ENCODE data around the gene TSPEAR. TPM values are rescaled to one million over a fixed set of nuclear protein-coding genes. Genes with fewer than 3 reads are reported as not detected.

Gene TSPEAR
- total and polyA plus RNA-seq, 2 donors (not counting 1 experiment from before 2014, with no cell fraction given) = not detected

GRCh38 chr21:44740742-44741141, 29.4 kb upstream of the TSPEAR start:
- CTCF ChIA-PET = interaction anchor here (0.5 kb wide), 1 partner anchor 385 kb away, joined by 3 read pairs; no protein-coding TSS in a partner anchor
- Histone ChIP-seq H3K9ac (ENCODE audit: low read length) (no peak overlapping the region), H3K27ac (ENCODE audit: low read length in 2 of 2) (no peak overlapping the region), H3K36me3 (replicated peaks in 1 of 2; ENCODE audit: control extremely low read depth in 1 of 2, control insufficient read depth in 1 of 2, extremely low read depth in 1 of 2, insufficient read depth in 2 of 2, low read length in 1 of 2) (no peaks in the 10 kb centered on the region), H4K20me1 (ENCODE audit: control insufficient read depth, insufficient read depth, low read length, poor library complexity, severe bottlenecking) (no peaks in the 10 kb centered on the region), H3K4me3 (ENCODE audit: control extremely low read depth in 1 of 5, extremely low read depth in 1 of 5, insufficient read depth in 1 of 5, low read depth in 2 of 5, low read length in 4 of 5) (no peak overlapping the region), H3K79me2 (ENCODE audit: control insufficient read depth, insufficient read depth, low read length) (no peaks in the 10 kb centered on the region), H3K4me2 (replicated peaks; ENCODE audit: low read depth, low read length, poor library complexity, severe bottlenecking) (no peak overlapping the region), H3K9me3 (ENCODE audit: control extremely low read depth in 1 of 3, control insufficient read depth in 2 of 3, insufficient read depth in 1 of 3, low read length in 2 of 3) (peaks cover 5 to 43% (median 22%) of the 10 kb centered on the region in 3 donors), H3K27me3 (replicated peaks in 1 of 4; ENCODE audit: control extremely low read depth in 1 of 4, control insufficient read depth in 3 of 4, insufficient read depth in 4 of 4, low read length in 3 of 4) (peaks cover 0 to 4% (median 0%) of the 10 kb centered on the region in 4 experiments), H3K4me1 (ENCODE audit: control insufficient read depth in 2 of 2, insufficient read depth in 2 of 2, low read length in 2 of 2) (no peaks in the 10 kb centered on the region), H2AFZ (ENCODE audit: insufficient read depth, low read depth, low read length, poor library complexity, severe bottlenecking) (no peak overlapping the region)
- TF ChIP-seq EZH2 (IDR thresholded peaks at IDR 0.05; ENCODE audit: borderline replicate concordance, insufficient read depth, low read depth, low read length, poor library complexity, severe bottlenecking) (no peak), CTCF (IDR thresholded peaks at IDR 0.05) (no peak)
- Mint-ChIP-seq H3K27ac (no peak overlapping the region), H3K27me3 (peaks cover 9% of the 10 kb centered on the region), H3K9me3 (ENCODE audit: insufficient read depth) (no peaks in the 10 kb centered on the region), H3K4me1 (no peaks in the 10 kb centered on the region), H3K4me3 (no peak overlapping the region)
- intact Hi-C loops (cut with micrococcal nuclease) = no loop called here
- POLR2A ChIA-PET = no interaction called here
- no peak for ATAC-seq (ENCODE audit: low read depth)
- 94% methylated on average over 6 of the region's 7 CpGs for WGBS (ENCODE audit: insufficient coverage)
- no peak for DNase-seq

GRCh38 chr21:44739316-44739715, 27.9 kb upstream of the TSPEAR start:
- no peak overlapping the region for H3K4me3 Mint-ChIP-seq

More at GRCh38 chr21:44739316-44739715, 27.9 kb upstream of the TSPEAR start:
- POLR2A ChIA-PET = no interaction called here
- Histone ChIP-seq H3K9ac (ENCODE audit: low read length) (no peak overlapping the region), H3K9me3 (ENCODE audit: control extremely low read depth in 1 of 3, control insufficient read depth in 2 of 3, insufficient read depth in 1 of 3, low read length in 2 of 3) (peaks cover 5 to 54% (median 22%) of the 10 kb centered on the region in 3 donors), H3K79me2 (ENCODE audit: control insufficient read depth, insufficient read depth, low read length) (no peaks in the 10 kb centered on the region), H3K27me3 (replicated peaks in 1 of 4; ENCODE audit: control extremely low read depth in 1 of 4, control insufficient read depth in 3 of 4, insufficient read depth in 4 of 4, low read length in 3 of 4) (peaks cover 0 to 4% (median 0%) of the 10 kb centered on the region in 4 experiments), H3K4me1 (ENCODE audit: control insufficient read depth in 2 of 2, insufficient read depth in 2 of 2, low read length in 2 of 2) (no peaks in the 10 kb centered on the region), H4K20me1 (ENCODE audit: control insufficient read depth, insufficient read depth, low read length, poor library complexity, severe bottlenecking) (no peaks in the 10 kb centered on the region), H3K27ac (ENCODE audit: low read length in 2 of 2) (no peak overlapping the region), H3K4me3 (ENCODE audit: control extremely low read depth in 1 of 5, extremely low read depth in 1 of 5, insufficient read depth in 1 of 5, low read depth in 2 of 5, low read length in 4 of 5) (no peak overlapping the region), H3K36me3 (replicated peaks in 1 of 2; ENCODE audit: control extremely low read depth in 1 of 2, control insufficient read depth in 1 of 2, extremely low read depth in 1 of 2, insufficient read depth in 2 of 2, low read length in 1 of 2) (no peaks in the 10 kb centered on the region), H3K4me2 (replicated peaks; ENCODE audit: low read depth, low read length, poor library complexity, severe bottlenecking) (no peak overlapping the region), H2AFZ (ENCODE audit: insufficient read depth, low read depth, low read length, poor library complexity, severe bottlenecking) (no peak overlapping the region)
- intact Hi-C loops (cut with micrococcal nuclease) = no loop called here
- no peak for ATAC-seq (ENCODE audit: low read depth)
- H3K9me3 Mint-ChIP-seq (ENCODE audit: insufficient read depth) = no peaks in the 10 kb centered on the region
- WGBS (ENCODE audit: insufficient coverage) = no CpG with 5 or more reads among the region's 1 CpG
- no peak overlapping the region for H3K27ac Mint-ChIP-seq
- no peaks in the 10 kb centered on the region for H3K4me1 Mint-ChIP-seq
- no peak for DNase-seq
- H3K27me3 Mint-ChIP-seq = peaks cover 12% of the 10 kb centered on the region
- CTCF ChIA-PET = interaction anchor here (0.5 kb wide), 1 partner anchor 907 kb away, joined by 3 read pairs; no protein-coding TSS in a partner anchor
- TF ChIP-seq EZH2 (IDR thresholded peaks at IDR 0.05; ENCODE audit: borderline replicate concordance, insufficient read depth, low read depth, low read length, poor library complexity, severe bottlenecking) = no peak

Data from B cell (primary cell).